Measurements from ENCODE around the gene CSNK2B. TPM values are rescaled to one million over a fixed set of nuclear protein-coding genes. Genes with fewer than 3 reads are reported as not detected.
A peak's percentile ranks its signal among the peaks of the same experiment; 100 is the strongest.

The CSNK2B gene
- total and polyA plus RNA-seq, 9 of the 15 experiments (the other 6 are each of a cell fraction or from before 2014, with no cell fraction given) = 120 to 1,126 (median 529) TPM

DNA sequence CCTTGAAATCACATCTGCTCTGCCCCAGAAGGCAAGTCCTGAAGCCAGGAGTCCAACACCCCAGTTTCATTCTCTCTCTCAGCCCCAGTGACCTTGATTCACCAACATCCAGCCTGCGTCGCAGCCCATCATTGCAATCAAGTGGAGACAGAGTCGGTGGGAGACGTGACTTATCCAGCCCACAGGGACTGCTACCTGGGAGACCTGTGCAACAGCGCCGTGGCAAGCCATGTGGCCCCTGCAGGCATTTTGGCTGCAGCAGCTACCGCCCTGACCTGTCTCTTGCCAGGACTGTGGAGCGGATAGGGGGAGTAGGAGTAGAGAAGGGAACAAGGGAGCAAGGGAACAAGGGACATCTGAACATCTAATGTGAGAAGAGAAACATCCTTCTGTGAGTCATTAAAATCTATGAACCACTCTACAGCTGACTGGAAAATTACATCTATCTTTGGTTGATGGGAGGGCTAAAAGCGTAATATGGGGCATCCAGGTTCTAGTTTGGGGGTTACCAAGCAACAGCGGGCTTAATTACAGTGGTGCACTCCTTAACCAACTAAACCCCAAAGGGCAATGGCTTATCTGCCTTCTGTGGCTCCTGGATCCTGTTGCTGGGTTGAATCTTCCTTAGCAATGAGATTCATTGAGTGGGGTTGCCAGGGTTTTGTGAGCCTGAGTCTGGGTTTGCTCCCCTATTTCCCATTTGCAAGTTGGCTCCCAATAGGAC lies 51.8 kb downstream of the CSNK2B start (continued):
- TF ChIP-seq, protein P1, sequence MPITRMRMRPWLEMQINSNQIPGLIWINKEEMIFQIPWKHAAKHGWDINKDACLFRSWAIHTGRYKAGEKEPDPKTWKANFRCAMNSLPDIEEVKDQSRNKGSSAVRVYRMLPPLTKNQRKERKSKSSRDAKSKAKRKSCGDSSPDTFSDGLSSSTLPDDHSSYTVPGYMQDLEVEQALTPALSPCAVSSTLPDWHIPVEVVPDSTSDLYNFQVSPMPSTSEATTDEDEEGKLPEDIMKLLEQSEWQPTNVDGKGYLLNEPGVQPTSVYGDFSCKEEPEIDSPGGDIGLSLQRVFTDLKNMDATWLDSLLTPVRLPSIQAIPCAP (CRISPR knock-in tag; IDR thresholded peaks at IDR 0.05; ENCODE audit: borderline replicate concordance) = no peak
- TF ChIP-seq SOX6 (IDR thresholded peaks at IDR 0.05) (no peak), KLF13 (tag; IDR thresholded peaks at IDR 0.05; ENCODE audit: borderline replicate concordance, low read depth) (no peak), ZNF507 (tag; conservative IDR thresholded peaks at IDR 0.05) (no peak), JUN (IDR thresholded peaks at IDR 0.05; ENCODE audit: borderline replicate concordance, low read depth, low read length) (no peak), JUN (CRISPR knock-in tag; IDR thresholded peaks at IDR 0.05; ENCODE audit: borderline replicate concordance) (no peak), RFX5 (IDR thresholded peaks at IDR 0.05; ENCODE audit: low read depth, low read length) (no peak), SP2 (IDR thresholded peaks at IDR 0.05; ENCODE audit: extremely low read depth, low read depth, low read length, poor library complexity, severe bottlenecking) (no peak), KLF10 (CRISPR knock-in tag; IDR thresholded peaks at IDR 0.05) (no peak), ZBTB8A (IDR thresholded peaks at IDR 0.05; ENCODE audit: partially characterized antibody) (no peak), RBFOX2 (IDR thresholded peaks at IDR 0.05; ENCODE audit: low read depth, low read length) (0 out of 2 replicates have a peak, but pooled peaks have one; percentile 28), POLR3A (IDR thresholded peaks at IDR 0.05; ENCODE audit: borderline replicate concordance, extremely low read depth, insufficient read depth, insufficient read length) (no peak), TEAD4 (IDR thresholded peaks at IDR 0.05; ENCODE audit: low read length) (peak; percentile 31; the same call in 1 of the 2 replicates), TEAD4 (CRISPR knock-in tag; IDR thresholded peaks at IDR 0.05; ENCODE audit: borderline replicate concordance) (no peak), CCNT2 (IDR thresholded peaks at IDR 0.05; ENCODE audit: borderline replicate concordance, extremely low read depth, insufficient read length, low read depth, low read length) (peak; percentile 22), KLF1 (tag; IDR thresholded peaks at IDR 0.05) (no peak), GATAD2A (IDR thresholded peaks at IDR 0.05) (no peak), RBM39 (optimal IDR thresholded peaks at IDR 0.05; ENCODE audit: low read depth, low read length) (no peak), ZBED1 (IDR thresholded peaks at IDR 0.05) (no peak), POU5F1 (IDR thresholded peaks at IDR 0.05; ENCODE audit: borderline replicate concordance, low read depth, low read length, partially characterized antibody) (no peak), SREBF2 (CRISPR knock-in tag; IDR thresholded peaks at IDR 0.05) (no peak)
- TF ChIP-seq, protein P2, sequence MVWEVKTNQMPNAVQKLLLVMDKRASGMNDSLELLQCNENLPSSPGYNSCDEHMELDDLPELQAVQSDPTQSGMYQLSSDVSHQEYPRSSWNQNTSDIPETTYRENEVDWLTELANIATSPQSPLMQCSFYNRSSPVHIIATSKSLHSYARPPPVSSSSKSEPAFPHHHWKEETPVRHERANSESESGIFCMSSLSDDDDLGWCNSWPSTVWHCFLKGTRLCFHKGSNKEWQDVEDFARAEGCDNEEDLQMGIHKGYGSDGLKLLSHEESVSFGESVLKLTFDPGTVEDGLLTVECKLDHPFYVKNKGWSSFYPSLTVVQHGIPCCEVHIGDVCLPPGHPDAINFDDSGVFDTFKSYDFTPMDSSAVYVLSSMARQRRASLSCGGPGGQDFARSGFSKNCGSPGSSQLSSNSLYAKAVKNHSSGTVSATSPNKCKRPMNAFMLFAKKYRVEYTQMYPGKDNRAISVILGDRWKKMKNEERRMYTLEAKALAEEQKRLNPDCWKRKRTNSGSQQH (CRISPR knock-in tag; IDR thresholded peaks at IDR 0.05) = no peak
- TF ChIP-seq, protein P3, sequence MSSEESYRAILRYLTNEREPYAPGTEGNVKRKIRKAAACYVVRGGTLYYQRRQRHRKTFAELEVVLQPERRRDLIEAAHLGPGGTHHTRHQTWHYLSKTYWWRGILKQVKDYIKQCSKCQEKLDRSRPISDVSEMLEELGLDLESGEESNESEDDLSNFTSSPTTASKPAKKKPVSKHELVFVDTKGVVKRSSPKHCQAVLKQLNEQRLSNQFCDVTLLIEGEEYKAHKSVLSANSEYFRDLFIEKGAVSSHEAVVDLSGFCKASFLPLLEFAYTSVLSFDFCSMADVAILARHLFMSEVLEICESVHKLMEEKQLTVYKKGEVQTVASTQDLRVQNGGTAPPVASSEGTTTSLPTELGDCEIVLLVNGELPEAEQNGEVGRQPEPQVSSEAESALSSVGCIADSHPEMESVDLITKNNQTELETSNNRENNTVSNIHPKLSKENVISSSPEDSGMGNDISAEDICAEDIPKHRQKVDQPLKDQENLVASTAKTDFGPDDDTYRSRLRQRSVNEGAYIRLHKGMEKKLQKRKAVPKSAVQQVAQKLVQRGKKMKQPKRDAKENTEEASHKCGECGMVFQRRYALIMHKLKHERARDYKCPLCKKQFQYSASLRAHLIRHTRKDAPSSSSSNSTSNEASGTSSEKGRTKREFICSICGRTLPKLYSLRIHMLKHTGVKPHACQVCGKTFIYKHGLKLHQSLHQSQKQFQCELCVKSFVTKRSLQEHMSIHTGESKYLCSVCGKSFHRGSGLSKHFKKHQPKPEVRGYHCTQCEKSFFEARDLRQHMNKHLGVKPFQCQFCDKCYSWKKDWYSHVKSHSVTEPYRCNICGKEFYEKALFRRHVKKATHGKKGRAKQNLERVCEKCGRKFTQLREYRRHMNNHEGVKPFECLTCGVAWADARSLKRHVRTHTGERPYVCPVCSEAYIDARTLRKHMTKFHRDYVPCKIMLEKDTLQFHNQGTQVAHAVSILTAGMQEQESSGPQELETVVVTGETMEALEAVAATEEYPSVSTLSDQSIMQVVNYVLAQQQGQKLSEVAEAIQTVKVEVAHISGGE (CRISPR knock-in tag; IDR thresholded peaks at IDR 0.05) = no peak
